Smooth muscle cell of the coronary artery (primary cell): ENCODE data around the gene ZNF490. TPM values are rescaled to one million over a fixed set of nuclear protein-coding genes. Genes with fewer than 3 reads are reported as not detected.

Experiments used
- total RNA-seq: library from RNA; depleted of rRNA; stranded (reverse); fragments of >200 nt; gene quantifications from 2 replicates; pipeline ENCODE4 v1.2.3, GENCODE V29; 2014; ENCODE audit warnings: low replicate concordance

The ZNF490 gene
- 6.4 and 6.8 TPM in 2 replicates for total RNA-seq

GRCh38 chr19:12610540-12611360 lies at the start of gene ZNF490, which contains the start of gene ZNF791:
ZNF490 (minus strand) TSS chr19:12610813; CDS start chr19:12610680, 133 bp downstream.
ZNF791 (plus strand) TSS chr19:12610920; CDS start chr19:12611080, 160 bp downstream.

GRCh38 chr19:12551060-12551832 lies 59.4 kb downstream of the ZNF490 start, which contains the start of gene ZNF564:
ZNF564 (minus strand) TSS chr19:12551482; CDS start chr19:12551332, 150 bp downstream.

Other genes with a start within 250 kb of the ZNF490 start
- gene ZNF442, start 245.1 kb downstream of the ZNF490 start, total RNA-seq: 4.0 and 4.8 TPM in 2 replicates
- 2.2 TPM in 2 replicates for gene ZNF799, start 209.5 kb downstream of the ZNF490 start, total RNA-seq
- gene ZNF443, start 169.8 kb downstream of the ZNF490 start, total RNA-seq: 1.8 and 2.9 TPM in 2 replicates
- 2.8 and 3.2 TPM in 2 replicates for gene ZNF709, start 126.0 kb downstream of the ZNF490 start, total RNA-seq
- 4.0 and 9.5 TPM in 2 replicates for gene ZNF564, start 59.3 kb downstream of the ZNF490 start, total RNA-seq
- gene ZNF791, start 107 bp upstream of the ZNF490 start, total RNA-seq: 6.1 and 8.9 TPM in 2 replicates
- gene MAN2B1, start 55.9 kb upstream of the ZNF490 start, total RNA-seq: 29.1 and 32.4 TPM in 2 replicates
- 11.0 and 13.0 TPM in 2 replicates for gene WDR83, start 56.0 kb upstream of the ZNF490 start, total RNA-seq
- gene DHPS, start 71.1 kb upstream of the ZNF490 start, total RNA-seq: 57.6 and 65.5 TPM in 2 replicates
- gene GNG14, start 77.2 kb upstream of the ZNF490 start, total RNA-seq: not detected in 2 replicates
- gene FBXW9, start 85.8 kb upstream of the ZNF490 start, total RNA-seq: 2.8 and 8.0 TPM in 2 replicates
- 26.8 and 65.9 TPM in 2 replicates for gene TNPO2, start 113.1 kb upstream of the ZNF490 start, total RNA-seq
- 133 and 152 TPM in 2 replicates for gene TRIR, start 123.9 kb upstream of the ZNF490 start, total RNA-seq
- 107 and 190 TPM in 2 replicates for gene GET3, start 126.7 kb upstream of the ZNF490 start, total RNA-seq
- not detected in 2 replicates for gene BEST2, start 141.0 kb upstream of the ZNF490 start, total RNA-seq
- gene HOOK2, start 164.7 kb upstream of the ZNF490 start, total RNA-seq: 15.7 and 18.7 TPM in 2 replicates
- 33.2 and 138 TPM in 2 replicates for gene JUNB, start 180.7 kb upstream of the ZNF490 start, total RNA-seq
- gene PRDX2, start 191.0 kb upstream of the ZNF490 start, total RNA-seq: 169 and 248 TPM in 2 replicates
- gene THSD8, start 191.3 kb upstream of the ZNF490 start, total RNA-seq: 0.30 TPM in 1 of 2 replicates, not detected in the other
- gene RNASEH2A, start 195.8 kb upstream of the ZNF490 start, total RNA-seq: 9.7 and 15.9 TPM in 2 replicates
- not detected in 2 replicates for gene RTBDN, start 223.8 kb upstream of the ZNF490 start, total RNA-seq
- 0.35 TPM in 1 of 2 replicates, not detected in the other for gene MAST1, start 227.7 kb upstream of the ZNF490 start, total RNA-seq